Vagina (tissue), 2 donors: Measurements from ENCODE around the gene RWDD2A. TPM values are rescaled to one million over a fixed set of nuclear protein-coding genes. Genes with fewer than 3 reads are reported as not detected.

Source experiments
- DNase-seq, 2 donors: peaks; one replicate each; pipeline ENCODE4 v3.0.0-alpha.2; 2017; ENCODE audit errors: extremely low spot score in 2 of 2
- H3K27ac ChIP-seq: fragments of 200-600 bp; sonication (generic); one replicate; pipeline ENCODE4 v1.5.1; 2019
- H3K27me3 ChIP-seq: fragments of 200-600 bp; sonication (generic); one replicate; pipeline ENCODE4 v1.5.1; 2019
- H3K36me3 ChIP-seq, 2 donors: fragments of 200-600 bp; sonication (generic); one replicate each; pipeline ENCODE4 v1.5.1; 2017 to 2019
- H3K4me1 ChIP-seq: fragments of 200-600 bp; sonication (generic); one replicate; pipeline ENCODE4 v1.5.1; 2019
- H3K4me3 ChIP-seq, 2 donors: fragments of 200-600 bp; sonication (generic); 1 replicate in 1 of 2; 2 replicates in 1 of 2; pipeline ENCODE4 v1.5.1; 2016 to 2019
- H3K9me3 ChIP-seq: fragments of 200-600 bp; sonication (generic); one replicate; pipeline ENCODE4 v1.5.1; 2019
- CTCF ChIP-seq, 3 experiments: fragments of 450-650 bp in 2 of 3; fragments of 200-600 bp in 1 of 3; sonication (generic) in 1 of 3; IDR thresholded peaks; one replicate each; pipeline ENCODE4 v1.5.1; 2017 to 2019; ENCODE audit warnings: antibody characterized with exemption in 3 of 3, mild to moderate bottlenecking in 2 of 3, moderate library complexity in 2 of 3
- POLR2A ChIP-seq, 2 donors: fragments of 450-650 bp; IDR thresholded peaks; one replicate each; pipeline ENCODE4 v1.6.1; 2017; ENCODE audit warnings: antibody characterized with exemption in 2 of 2, mild to moderate bottlenecking in 2 of 2, moderate library complexity in 2 of 2
- POLR2AphosphoS5 ChIP-seq, 2 donors: sonication (generic); formaldehyde crosslinking; IDR thresholded peaks; one replicate each; pipeline ENCODE4 v1.9.0; 2017; ENCODE audit warnings: antibody characterized with exemption in 2 of 2, mild to moderate bottlenecking in 2 of 2, low read depth in 1 of 2; ENCODE audit not compliant: insufficient read depth in 1 of 2
- intact Hi-C: fragments of 100-400 bp; cut with DNase I; formaldehyde crosslinking; loops from one replicate; pipeline ENCODE4 v1.15.1; 2023
- total RNA-seq: library from RNA; depleted of rRNA; stranded (reverse); fragments of >200 nt; gene quantifications from one replicate; pipeline ENCODE4 v1.2.3, GENCODE V29; 2016

RWDD2A gene
- total RNA-seq, 1 donor from 2014 or later, result 2.0 TPM

GRCh38 chr6:83226517-83226916 lies 33.4 kb downstream of the RWDD2A start:
- Histone ChIP-seq H3K27me3 (no peaks in the 10 kb centered on the region), H3K4me1 (no peaks in the 10 kb centered on the region), H3K4me3 (no peak overlapping the region), H3K36me3 (no peaks in the 10 kb centered on the region), H3K9me3 (no peaks in the 10 kb centered on the region), H3K27ac (no peak overlapping the region)
- intact Hi-C loops, result loop anchor here (10.0 kb wide), 1 partner anchor 288 kb away; the partner anchor contains the start of gene PRSS35
- no peak for DNase-seq
- TF ChIP-seq POLR2A (IDR thresholded peaks at IDR 0.05), result no peak
- TF ChIP-seq CTCF (IDR thresholded peaks at IDR 0.05), result no peak
- TF ChIP-seq POLR2AphosphoS5 (IDR thresholded peaks at IDR 0.05; ENCODE audit: insufficient read depth in 1 of 2, low read depth in 1 of 2), result no peak

- TF ChIP-seq CTCF (IDR thresholded peaks at IDR 0.05), result no peak
- TF ChIP-seq POLR2A (IDR thresholded peaks at IDR 0.05), result no peak
- no peak for TF ChIP-seq POLR2AphosphoS5 (IDR thresholded peaks at IDR 0.05; ENCODE audit: insufficient read depth in 1 of 2, low read depth in 1 of 2)
- intact Hi-C loops, result no loop called here
Measured at GRCh38 chr6:83231146-83231545, 38.0 kb downstream of the RWDD2A start.

GRCh38 chr6:83247471-83247870 lies 54.3 kb downstream of the RWDD2A start:
- Histone ChIP-seq H3K27ac (no peak overlapping the region), H3K4me1 (no peaks in the 10 kb centered on the region), H3K27me3 (no peaks in the 10 kb centered on the region), H3K4me3 (no peak overlapping the region), H3K9me3 (no peaks in the 10 kb centered on the region), H3K36me3 (no peaks in the 10 kb centered on the region)
- intact Hi-C loops, result no loop called here
- DNase-seq, result no peak
- TF ChIP-seq CTCF (IDR thresholded peaks at IDR 0.05), result no peak
- TF ChIP-seq POLR2AphosphoS5 (IDR thresholded peaks at IDR 0.05; ENCODE audit: insufficient read depth in 1 of 2, low read depth in 1 of 2), result no peak
- TF ChIP-seq POLR2A (IDR thresholded peaks at IDR 0.05), result no peak

More at GRCh38 chr6:83231146-83231545, 38.0 kb downstream of the RWDD2A start:
- H3K9me3 ChIP-seq, result no peaks in the 10 kb centered on the region
- no peaks in the 10 kb centered on the region for H3K36me3 ChIP-seq
- no peaks in the 10 kb centered on the region for H3K27me3 ChIP-seq
- no peak overlapping the region for H3K27ac ChIP-seq
- DNase-seq, result no peak
- H3K4me3 ChIP-seq, result no peak overlapping the region
- H3K4me1 ChIP-seq, result no peaks in the 10 kb centered on the region

Other genes starting within 250 kb of the RWDD2A start
- 8.3 TPM for gene UBE3D, start 127.5 kb upstream of the RWDD2A start, total RNA-seq
- 33.1 TPM for gene DOP1A, start 125.7 kb upstream of the RWDD2A start, total RNA-seq
- gene PGM3, start 92 bp upstream of the RWDD2A start, total RNA-seq, result 10.1 TPM
- gene ME1, start 237.7 kb downstream of the RWDD2A start, total RNA-seq, result 12.8 TPM